Brain microvascular endothelial cell (primary cell): Measurements from ENCODE around the gene CLIC5.

Experiments
- DNase-seq: peaks from one replicate; pipeline ENCODE4 v3.0.0-alpha.2; 2020
- H3K27ac ChIP-seq: fragments of 250-450 bp; sonication (Bioruptor Pico); 2 replicates; pipeline ENCODE4 v1.5.1; 2020; ENCODE audit warnings: mild to moderate bottlenecking, moderate library complexity
- H3K27me3 ChIP-seq: fragments of 250-450 bp; sonication (Bioruptor Pico); replicated peaks from 2 replicates; pipeline ENCODE4 v1.5.1; 2020; ENCODE audit warnings: mild to moderate bottlenecking
- H3K36me3 ChIP-seq: fragments of 250-450 bp; sonication (Bioruptor Pico); replicated peaks from 2 replicates; pipeline ENCODE4 v1.5.1; 2020; ENCODE audit warnings: mild to moderate bottlenecking
- H3K4me3 ChIP-seq: 2 replicates; pipeline ENCODE4 v1.5.1; 2011; ENCODE audit warnings: low read depth, mild to moderate bottlenecking, control low read depth, low read length, moderate library complexity
- in situ Hi-C: cut with HindIII; loops from 2 replicates; pipeline ENCODE4 v1.10.0; 2017; ENCODE audit warnings: low sequenced_read_pairs, low pct_ligation_motif_present
- TF ChIP-seq, protein P1 (sequence below): IDR thresholded peaks from 2 replicates; pipeline ENCODE4 v1.5.1; 2011; ENCODE audit warnings: low read depth, mild to moderate bottlenecking, moderate library complexity, low read length, control low read depth, inconsistent platforms; ENCODE audit errors: missing control alignments

The CLIC5 gene

DNA sequence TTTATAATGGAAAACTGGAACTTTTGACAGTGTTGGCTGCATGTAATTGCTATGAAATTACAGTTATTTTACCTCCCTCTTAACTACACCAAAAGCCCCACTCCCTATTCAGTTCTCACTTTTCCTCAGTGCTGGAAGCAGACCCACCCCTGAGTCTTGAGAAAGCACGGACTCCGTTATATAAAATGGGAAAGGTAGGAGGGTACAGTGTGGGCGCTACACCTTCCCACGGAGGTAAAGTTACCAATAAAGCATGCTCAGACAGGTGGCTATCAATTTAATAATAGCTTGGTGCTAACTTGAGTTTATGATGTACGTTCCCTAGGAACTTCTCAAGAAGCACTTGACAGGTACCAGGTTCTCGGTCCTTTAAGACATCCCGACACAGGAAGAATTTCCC lies 59.0 kb downstream of the CLIC5 start:
- DNase-seq = no peak
- H3K27ac ChIP-seq = no peak overlapping the region
- in situ Hi-C loops = no loop called here
- no peaks in the 10 kb centered on the region for H3K36me3 ChIP-seq
- TF ChIP-seq, protein P1, sequence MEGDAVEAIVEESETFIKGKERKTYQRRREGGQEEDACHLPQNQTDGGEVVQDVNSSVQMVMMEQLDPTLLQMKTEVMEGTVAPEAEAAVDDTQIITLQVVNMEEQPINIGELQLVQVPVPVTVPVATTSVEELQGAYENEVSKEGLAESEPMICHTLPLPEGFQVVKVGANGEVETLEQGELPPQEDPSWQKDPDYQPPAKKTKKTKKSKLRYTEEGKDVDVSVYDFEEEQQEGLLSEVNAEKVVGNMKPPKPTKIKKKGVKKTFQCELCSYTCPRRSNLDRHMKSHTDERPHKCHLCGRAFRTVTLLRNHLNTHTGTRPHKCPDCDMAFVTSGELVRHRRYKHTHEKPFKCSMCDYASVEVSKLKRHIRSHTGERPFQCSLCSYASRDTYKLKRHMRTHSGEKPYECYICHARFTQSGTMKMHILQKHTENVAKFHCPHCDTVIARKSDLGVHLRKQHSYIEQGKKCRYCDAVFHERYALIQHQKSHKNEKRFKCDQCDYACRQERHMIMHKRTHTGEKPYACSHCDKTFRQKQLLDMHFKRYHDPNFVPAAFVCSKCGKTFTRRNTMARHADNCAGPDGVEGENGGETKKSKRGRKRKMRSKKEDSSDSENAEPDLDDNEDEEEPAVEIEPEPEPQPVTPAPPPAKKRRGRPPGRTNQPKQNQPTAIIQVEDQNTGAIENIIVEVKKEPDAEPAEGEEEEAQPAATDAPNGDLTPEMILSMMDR = no peak
- H3K27me3 ChIP-seq = no peaks in the 10 kb centered on the region
- H3K4me3 ChIP-seq = no peak overlapping the region

DNA sequence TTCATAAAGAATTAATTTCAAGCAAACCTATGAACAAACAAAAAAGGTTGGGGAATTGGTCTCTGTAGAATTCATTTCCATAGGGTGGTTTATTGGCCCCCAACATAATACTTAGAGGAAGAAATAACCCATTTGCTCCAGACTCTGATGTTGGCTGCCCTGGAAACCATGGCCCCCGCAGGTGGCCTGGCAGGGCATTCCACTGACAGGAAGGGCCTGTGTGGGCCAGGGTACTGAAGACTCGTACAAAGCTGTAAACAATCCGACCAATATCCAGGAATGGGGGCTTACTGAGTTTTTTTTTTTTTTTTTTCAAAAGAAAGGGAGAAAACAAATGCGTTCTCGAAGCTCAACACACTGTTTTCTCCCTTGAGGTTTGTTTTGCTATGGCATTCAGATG lies 59.5 kb downstream of the CLIC5 start:
- Histone ChIP-seq H3K27me3 (no peaks in the 10 kb centered on the region), H3K36me3 (no peaks in the 10 kb centered on the region), H3K4me3 (no peak overlapping the region), H3K27ac (no peak overlapping the region)
- TF ChIP-seq, protein P1 = no peak
- in situ Hi-C loops = no loop called here
- DNase-seq = no peak

DNA sequence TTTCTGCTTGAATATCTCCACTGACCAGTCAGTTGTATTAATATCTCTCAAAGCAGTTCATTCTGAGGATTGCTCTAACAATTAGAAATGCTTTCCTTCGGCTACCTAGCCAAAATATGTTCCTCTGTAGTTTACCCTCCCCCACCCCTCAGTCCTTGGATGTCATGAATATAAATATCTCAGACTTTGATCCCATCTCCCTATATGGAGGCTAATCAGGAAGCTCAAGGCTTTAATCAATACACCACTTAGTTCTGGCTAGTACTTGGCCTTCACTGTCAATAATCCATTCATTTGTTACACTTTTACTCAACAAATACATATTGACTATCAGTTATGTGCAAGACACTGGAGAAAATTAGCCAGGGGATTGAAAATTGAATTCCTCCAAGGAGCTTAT lies 60.1 kb downstream of the CLIC5 start:
- in situ Hi-C loops = no loop called here
- Histone ChIP-seq H3K27ac (no peak overlapping the region), H3K36me3 (no peaks in the 10 kb centered on the region)

DNA sequence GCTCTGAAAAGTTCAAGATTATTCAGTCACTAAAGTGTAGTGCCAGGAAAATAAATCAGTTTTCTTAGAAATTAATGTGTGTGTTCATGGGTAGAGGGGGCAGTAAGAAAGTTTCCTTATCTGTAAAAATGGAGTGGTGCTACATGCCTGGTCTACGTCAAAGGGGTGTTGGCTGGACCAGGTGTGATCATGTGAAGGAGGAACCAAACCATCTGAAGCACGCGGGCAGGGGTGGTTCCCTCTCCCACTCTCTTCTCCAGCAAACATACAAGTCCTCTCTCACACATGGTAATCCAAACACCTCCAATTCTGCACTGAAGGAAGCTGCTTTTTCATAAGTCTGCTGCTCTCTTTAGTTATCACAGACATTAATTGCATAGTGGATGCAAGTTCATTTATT lies 63.1 kb downstream of the CLIC5 start:
- H3K27ac ChIP-seq = no peak overlapping the region
- no peaks in the 10 kb centered on the region for H3K36me3 ChIP-seq
- no peaks in the 10 kb centered on the region for H3K27me3 ChIP-seq
- no peak for DNase-seq
- in situ Hi-C loops = no loop called here
- H3K4me3 ChIP-seq = no peak overlapping the region
- TF ChIP-seq, protein P1 = no peak

More for the DNA sequence above, 60.1 kb downstream of the CLIC5 start:
- no peak for DNase-seq
- no peaks in the 10 kb centered on the region for H3K27me3 ChIP-seq
- TF ChIP-seq, protein P1 = no peak
- H3K4me3 ChIP-seq = no peak overlapping the region

DNA sequence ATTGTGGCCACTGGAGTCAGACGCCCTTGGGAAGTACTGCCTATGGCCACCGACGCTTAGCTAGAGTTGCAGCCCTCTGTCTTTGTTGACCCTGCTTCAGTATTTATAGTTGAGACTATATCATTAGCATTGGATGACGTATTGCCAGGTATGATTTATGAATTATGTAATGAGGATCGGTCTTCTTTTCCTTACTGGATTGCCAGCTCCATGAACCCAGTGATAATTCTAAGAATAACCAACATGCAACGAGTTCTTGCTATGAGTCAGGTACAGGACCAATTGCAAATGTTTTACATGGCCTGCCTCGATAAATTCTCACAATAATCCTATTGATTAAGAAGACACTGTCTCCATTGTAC lies 63.5 kb downstream of the CLIC5 start:
- no peaks in the 10 kb centered on the region for H3K36me3 ChIP-seq
- in situ Hi-C loops = no loop called here
- no peaks in the 10 kb centered on the region for H3K27me3 ChIP-seq
- TF ChIP-seq, protein P1 = no peak
- no peak overlapping the region for H3K4me3 ChIP-seq
- H3K27ac ChIP-seq = no peak overlapping the region
- no peak for DNase-seq

DNA sequence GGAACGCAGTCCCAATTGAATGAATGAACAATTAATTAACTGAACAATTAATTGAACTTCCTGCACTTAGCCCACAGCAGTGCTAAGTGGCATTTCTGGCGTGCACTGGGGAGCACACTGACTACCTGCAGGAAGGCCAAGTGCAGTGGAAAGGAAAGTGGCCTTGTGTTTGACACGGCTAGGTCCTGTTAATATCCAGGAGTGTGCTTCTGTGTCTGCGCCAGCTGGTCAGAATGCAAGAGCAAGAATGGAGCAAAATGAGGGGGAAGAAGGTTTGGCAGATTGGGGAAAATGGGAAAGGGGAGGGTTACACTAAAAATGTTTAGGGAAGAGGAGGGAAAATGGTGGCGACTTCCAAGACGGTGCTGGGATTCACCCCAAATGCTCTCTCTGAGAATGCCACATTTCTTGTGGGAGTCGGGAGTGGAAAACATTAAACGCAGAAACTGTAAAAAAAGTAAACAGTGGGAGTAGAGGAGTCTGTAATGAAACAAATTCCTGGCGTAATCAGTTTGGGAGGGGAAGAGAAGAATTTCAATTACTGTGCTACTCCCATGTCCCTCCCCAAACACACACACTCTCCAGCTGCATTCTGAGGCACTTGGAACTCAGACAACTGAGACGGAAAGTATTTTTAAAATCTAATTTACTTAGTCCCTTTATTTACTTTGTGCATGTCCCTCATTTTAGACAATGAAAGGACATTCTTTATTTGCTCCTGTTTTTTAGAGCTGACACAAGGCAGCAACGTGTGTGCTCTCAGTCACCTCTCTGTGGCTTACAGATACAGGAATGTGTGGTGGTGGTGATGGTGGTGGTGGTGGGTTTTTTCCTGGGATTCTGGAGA lies 64.1 kb downstream of the CLIC5 start:
- no peak for DNase-seq
- Histone ChIP-seq H3K4me3 (no peak overlapping the region), H3K36me3 (no peaks in the 10 kb centered on the region), H3K27me3 (no peaks in the 10 kb centered on the region), H3K27ac (no peak overlapping the region)
- TF ChIP-seq, protein P1 = no peak
- in situ Hi-C loops = no loop called here
